Measurements from ENCODE around the gene ODC1.

DNA sequence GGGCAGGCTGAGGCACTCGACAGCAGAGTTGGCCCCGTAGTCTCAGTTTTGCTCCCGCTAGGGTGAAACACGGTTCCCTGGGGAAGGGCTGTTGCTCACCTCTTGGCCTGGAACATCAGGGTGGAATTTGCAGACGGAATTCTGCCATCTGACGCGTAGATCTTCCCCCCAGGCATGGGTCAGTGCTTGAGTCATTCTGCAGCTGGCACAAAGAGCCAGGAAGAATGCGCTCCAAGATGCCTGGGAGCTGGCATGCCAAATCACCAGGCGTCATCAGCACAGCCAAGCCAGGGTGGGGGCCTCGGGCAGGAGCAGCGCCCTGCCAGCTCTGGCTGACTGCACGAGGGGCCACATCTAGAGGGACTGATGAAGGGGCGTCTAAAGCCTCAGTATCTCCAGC is 42.7 kb downstream of the ODC1 start:
- TF ChIP-seq GATA3 (IDR thresholded peaks at IDR 0.05; ENCODE audit: low read depth, low read length), result no peak
- peak; percentile 82 for TF ChIP-seq GATA2 (IDR thresholded peaks at IDR 0.05; ENCODE audit: low read depth, low read length)

Measured in SH-SY5Y (cell line).